SK-N-SH treated with all-trans-retinoic acid at 6 μM for 48 hours (cell line): ENCODE measurements around the gene RAB30.

ENCODE experiments used
- CSDC2 ChIP-seq: fragments of 250-450 bp; sonication (Bioruptor Pico); IDR thresholded peaks from 2 replicates; pipeline ENCODE4 v1.5.0; 2020; ENCODE audit warnings: mild to moderate bottlenecking, moderate library complexity
- ESRRG ChIP-seq: fragments of 250-450 bp; sonication (Bioruptor Pico); IDR thresholded peaks from 2 replicates; pipeline ENCODE4 v1.6.1; 2021; ENCODE audit warnings: mild to moderate bottlenecking
- OSR1 ChIP-seq: fragments of 250-450 bp; sonication (Bioruptor Pico); IDR thresholded peaks from 2 replicates; pipeline ENCODE4 v1.8.0; 2022; ENCODE audit warnings: moderate library complexity, mild to moderate bottlenecking, inconsistent platforms
- PPARA ChIP-seq: fragments of 250-450 bp; sonication (Bioruptor Pico); IDR thresholded peaks from 2 replicates; pipeline ENCODE4 v1.5.0; 2020; ENCODE audit warnings: mild to moderate bottlenecking, borderline replicate concordance
- TCF4 ChIP-seq: fragments of 250-450 bp; sonication (Bioruptor Pico); IDR thresholded peaks from 2 replicates; pipeline ENCODE4 v1.8.0; 2021; ENCODE audit warnings: mild to moderate bottlenecking, moderate library complexity, borderline replicate concordance
- ZFP30 ChIP-seq: fragments of 450-650 bp; formaldehyde crosslinking; IDR thresholded peaks from 2 replicates; pipeline ENCODE4 v1.5.0; 2022; ENCODE audit warnings: mild to moderate bottlenecking, moderate library complexity
- ZNF565 ChIP-seq: fragments of 450-650 bp; formaldehyde crosslinking; conservative IDR thresholded peaks from 2 replicates; pipeline ENCODE4 v1.5.0; 2020; ENCODE audit warnings: low read depth, mild to moderate bottlenecking, moderate library complexity
- TF ChIP-seq, protein P1 (sequence below): fragments of 250-450 bp; sonication (Bioruptor Pico); IDR thresholded peaks from 2 replicates; pipeline ENCODE4 v1.8.0; 2020; ENCODE audit warnings: mild to moderate bottlenecking, moderate library complexity, borderline replicate concordance

GRCh38 chr11:83002522-83002921 is 69.2 kb downstream of the RAB30 start:
- TF ChIP-seq, protein P1, sequence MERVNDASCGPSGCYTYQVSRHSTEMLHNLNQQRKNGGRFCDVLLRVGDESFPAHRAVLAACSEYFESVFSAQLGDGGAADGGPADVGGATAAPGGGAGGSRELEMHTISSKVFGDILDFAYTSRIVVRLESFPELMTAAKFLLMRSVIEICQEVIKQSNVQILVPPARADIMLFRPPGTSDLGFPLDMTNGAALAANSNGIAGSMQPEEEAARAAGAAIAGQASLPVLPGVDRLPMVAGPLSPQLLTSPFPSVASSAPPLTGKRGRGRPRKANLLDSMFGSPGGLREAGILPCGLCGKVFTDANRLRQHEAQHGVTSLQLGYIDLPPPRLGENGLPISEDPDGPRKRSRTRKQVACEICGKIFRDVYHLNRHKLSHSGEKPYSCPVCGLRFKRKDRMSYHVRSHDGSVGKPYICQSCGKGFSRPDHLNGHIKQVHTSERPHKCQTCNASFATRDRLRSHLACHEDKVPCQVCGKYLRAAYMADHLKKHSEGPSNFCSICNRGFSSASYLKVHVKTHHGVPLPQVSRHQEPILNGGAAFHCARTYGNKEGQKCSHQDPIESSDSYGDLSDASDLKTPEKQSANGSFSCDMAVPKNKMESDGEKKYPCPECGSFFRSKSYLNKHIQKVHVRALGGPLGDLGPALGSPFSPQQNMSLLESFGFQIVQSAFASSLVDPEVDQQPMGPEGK (CRISPR knock-in tag) = no peak
- TF ChIP-seq ZFP30 (no peak), PPARA (CRISPR knock-in tag) (no peak), ZNF565 (no peak), OSR1 (no peak), CSDC2 (CRISPR knock-in tag) (no peak), TCF4 (CRISPR knock-in tag) (no peak), ESRRG (CRISPR knock-in tag) (no peak)
